Caco-2 (cell line): Measurements from ENCODE around the gene PPIA. TPM values are rescaled to one million over a fixed set of nuclear protein-coding genes. Genes with fewer than 3 reads are reported as not detected.

Experiments
- BruUV-seq: library from RNA; stranded (reverse); fragments of 400-500 nt; replicated peaks from 2 replicates; lab custom pipeline; 2021; lab: Mats Ljungman, UMichigan
- CTCF ChIA-PET: fragments of 300-600 bp; sonication (Branson Sonifier 250); formaldehyde crosslinking; loops from one replicate; lab custom pipeline; 2022; ENCODE audit warnings: antibody characterized with exemption; lab: Charles Lee
- POLR2A ChIA-PET: fragments of 300-600 bp; sonication (Branson Sonifier 250); formaldehyde crosslinking; loops from one replicate; lab custom pipeline; 2022; ENCODE audit warnings: antibody characterized with exemption; lab: Charles Lee
- DNase-seq, 2 experiments: peaks; one replicate each; pipeline versions ENCODE4 v3.0.0 to v3.0.0-alpha.2; 2020 to 2022
- H3K27me3 ChIP-seq: replicated peaks from 2 replicates; pipeline ENCODE4 v1.6.0; 2011; ENCODE audit warnings: low read length; ENCODE audit not compliant: control insufficient read depth, insufficient read depth
- H3K36me3 ChIP-seq: 2 replicates; pipeline ENCODE4 v1.5.1; 2011; ENCODE audit warnings: low read length; ENCODE audit not compliant: control insufficient read depth, insufficient read depth
- H3K4me1 ChIP-seq: fragments of 250-450 bp; sonication (Bioruptor Pico); 2 replicates; pipeline ENCODE4 v1.5.1; 2020; ENCODE audit warnings: mild to moderate bottlenecking
- H3K4me3 ChIP-seq: 2 replicates; pipeline ENCODE4 v1.5.1; 2011; ENCODE audit warnings: low read depth, mild to moderate bottlenecking, control low read depth, low read length
- H3K9me3 ChIP-seq: fragments of 250-450 bp; sonication (Bioruptor Pico); 2 replicates; pipeline ENCODE4 v1.5.1; 2020; ENCODE audit warnings: mild to moderate bottlenecking, moderate library complexity
- H3K27ac Mint-ChIP-seq: one replicate; pipeline ENCODE4 v1.8.0; 2022; ENCODE audit warnings: mixed read lengths; ENCODE audit not compliant: unreplicated experiment
- H3K27me3 Mint-ChIP-seq: one replicate; pipeline ENCODE4 v1.8.0; 2022; ENCODE audit warnings: mixed read lengths; ENCODE audit not compliant: insufficient read depth, unreplicated experiment
- H3K36me3 Mint-ChIP-seq: one replicate; pipeline ENCODE4 v1.8.0; 2022; ENCODE audit warnings: mild to moderate bottlenecking, mixed read lengths; ENCODE audit not compliant: insufficient read depth, unreplicated experiment
- H3K4me1 Mint-ChIP-seq: one replicate; pipeline ENCODE4 v1.8.0; 2022; ENCODE audit warnings: low read depth, mixed read lengths; ENCODE audit not compliant: unreplicated experiment
- H3K4me3 Mint-ChIP-seq: one replicate; pipeline ENCODE4 v1.8.0; 2022; ENCODE audit warnings: mild to moderate bottlenecking, moderate library complexity, mixed read lengths; ENCODE audit not compliant: unreplicated experiment
- H3K9me3 Mint-ChIP-seq: one replicate; pipeline ENCODE4 v1.8.0; 2022; ENCODE audit warnings: mixed read lengths; ENCODE audit not compliant: unreplicated experiment
- CTCF ChIP-seq, 2 experiments: fragments of 200-600 bp in 1 of 2; IDR thresholded peaks; 1 replicate in 1 of 2; 2 replicates in 1 of 2; pipeline versions ENCODE4 v1.5.1 to v1.8.0; 2011 to 2022; ENCODE audit warnings: antibody characterized with exemption in 1 of 2, control low read depth in 1 of 2, inconsistent platforms in 1 of 2, low read depth in 1 of 2, low read length in 1 of 2, mild to moderate bottlenecking in 1 of 2, moderate library complexity in 1 of 2; ENCODE audit not compliant: insufficient read depth in 1 of 2, severe bottlenecking in 1 of 2, unreplicated experiment in 1 of 2
- intact Hi-C: fragments of 100-400 bp; cut with micrococcal nuclease; formaldehyde crosslinking; loops from one replicate; pipeline ENCODE4 v1.10.0; 2022; ENCODE audit not compliant: unreplicated experiment
- total RNA-seq: library from RNA; stranded (reverse); gene quantifications from 2 replicates; pipeline ENCODE4 v1.2.3, GENCODE V29; 2022

The PPIA gene
- total RNA-seq, 1 experiment from 2014 or later: 2,104 TPM

GRCh38 chr7:44775383-44776107 is 20.9 kb upstream of the PPIA start:
- no peaks in the 10 kb centered on the region for H3K27me3 ChIP-seq
- H3K4me3 ChIP-seq: no peak overlapping the region
- no peaks in the 10 kb centered on the region for H3K9me3 ChIP-seq
- H3K27ac Mint-ChIP-seq: no peak overlapping the region
- intact Hi-C loops: no loop called here
- H3K9me3 Mint-ChIP-seq: no peaks in the 10 kb centered on the region
- POLR2A ChIA-PET: no interaction called here
- DNase-seq: no peak
- H3K27me3 Mint-ChIP-seq: no peaks in the 10 kb centered on the region
- CTCF ChIA-PET: no interaction called here
- H3K36me3 ChIP-seq: no peaks in the 10 kb centered on the region
- H3K4me1 Mint-ChIP-seq: no peaks in the 10 kb centered on the region
- BruUV-seq: no TSS peak
- TF ChIP-seq CTCF (IDR thresholded peaks at IDR 0.05; ENCODE audit: insufficient read depth in 1 of 2, low read depth in 1 of 2, low read length in 1 of 2, severe bottlenecking in 1 of 2, unreplicated experiment in 1 of 2): no peak
- H3K36me3 Mint-ChIP-seq: peaks cover 8% of the 10 kb centered on the region
- H3K4me1 ChIP-seq: no peaks in the 10 kb centered on the region
- H3K4me3 Mint-ChIP-seq: no peak overlapping the region

- no peak for TF ChIP-seq CTCF (IDR thresholded peaks at IDR 0.05; ENCODE audit: insufficient read depth in 1 of 2, low read depth in 1 of 2, low read length in 1 of 2, severe bottlenecking in 1 of 2, unreplicated experiment in 1 of 2)
- ChIA-PET POLR2A (no interaction called here), CTCF (no interaction called here)
- Histone ChIP-seq H3K4me3 (no peak overlapping the region), H3K36me3 (no peaks in the 10 kb centered on the region), H3K4me1 (no peaks in the 10 kb centered on the region), H3K27me3 (no peaks in the 10 kb centered on the region), H3K9me3 (no peaks in the 10 kb centered on the region)
- intact Hi-C loops: no loop called here
- BruUV-seq: no TSS peak
- DNase-seq: no peak
- H3K9me3 Mint-ChIP-seq: no peaks in the 10 kb centered on the region
- peaks cover 5% of the 10 kb centered on the region for H3K36me3 Mint-ChIP-seq
- H3K4me3 Mint-ChIP-seq: no peak overlapping the region
- H3K27me3 Mint-ChIP-seq: no peaks in the 10 kb centered on the region
- H3K27ac Mint-ChIP-seq: no peak overlapping the region
- no peaks in the 10 kb centered on the region for H3K4me1 Mint-ChIP-seq
Measured at GRCh38 chr7:44776211-44776610, 20.3 kb upstream of the PPIA start.

DNA sequence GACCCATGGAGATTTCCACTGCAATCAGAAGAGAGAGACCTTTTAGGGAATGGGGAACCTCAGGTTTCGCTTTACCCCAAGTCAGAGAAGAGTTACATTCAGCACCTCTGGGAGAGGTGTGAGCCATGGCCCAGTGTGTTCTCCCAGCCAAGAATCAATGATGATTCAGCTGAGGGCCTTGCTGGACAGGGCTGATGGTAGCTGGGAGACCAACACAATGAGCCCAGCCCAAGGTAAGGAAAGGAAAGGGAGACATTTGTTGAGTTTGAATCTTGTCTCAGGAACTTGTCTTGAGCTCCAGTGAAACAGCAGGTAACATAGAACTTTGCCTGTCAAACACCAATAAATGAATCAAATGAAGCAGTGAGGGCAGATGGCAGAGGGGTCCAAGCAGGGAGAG is 14.0 kb upstream of the PPIA start:
- Mint-ChIP-seq H3K4me1 (no peaks in the 10 kb centered on the region), H3K27me3 (no peaks in the 10 kb centered on the region), H3K9me3 (peaks cover 10% of the 10 kb centered on the region), H3K36me3 (no peaks in the 10 kb centered on the region), H3K27ac (no peak overlapping the region), H3K4me3 (no peak overlapping the region)
- no peaks in the 10 kb centered on the region for H3K4me1 ChIP-seq
- H3K36me3 ChIP-seq: no peaks in the 10 kb centered on the region
- BruUV-seq: no TSS peak
- intact Hi-C loops: no loop called here
- no peak overlapping the region for H3K4me3 ChIP-seq
- CTCF ChIA-PET: no interaction called here
- POLR2A ChIA-PET: no interaction called here
- no peak for DNase-seq
- TF ChIP-seq CTCF (IDR thresholded peaks at IDR 0.05; ENCODE audit: insufficient read depth in 1 of 2, low read depth in 1 of 2, low read length in 1 of 2, severe bottlenecking in 1 of 2, unreplicated experiment in 1 of 2): no peak
- peaks cover 7% of the 10 kb centered on the region for H3K9me3 ChIP-seq
- no peaks in the 10 kb centered on the region for H3K27me3 ChIP-seq
